HG03280 (cell line): Measurements from ENCODE around the gene CHMP6.

Experiments
- ATAC-seq: cut with Tn5 transposase; IDR thresholded peaks from one replicate; pipeline ENCODE4 v1.9.1; 2021; ENCODE audit warnings: mild to moderate bottlenecking, moderate library complexity; ENCODE audit not compliant: unreplicated experiment

Gene CHMP6

DNA sequence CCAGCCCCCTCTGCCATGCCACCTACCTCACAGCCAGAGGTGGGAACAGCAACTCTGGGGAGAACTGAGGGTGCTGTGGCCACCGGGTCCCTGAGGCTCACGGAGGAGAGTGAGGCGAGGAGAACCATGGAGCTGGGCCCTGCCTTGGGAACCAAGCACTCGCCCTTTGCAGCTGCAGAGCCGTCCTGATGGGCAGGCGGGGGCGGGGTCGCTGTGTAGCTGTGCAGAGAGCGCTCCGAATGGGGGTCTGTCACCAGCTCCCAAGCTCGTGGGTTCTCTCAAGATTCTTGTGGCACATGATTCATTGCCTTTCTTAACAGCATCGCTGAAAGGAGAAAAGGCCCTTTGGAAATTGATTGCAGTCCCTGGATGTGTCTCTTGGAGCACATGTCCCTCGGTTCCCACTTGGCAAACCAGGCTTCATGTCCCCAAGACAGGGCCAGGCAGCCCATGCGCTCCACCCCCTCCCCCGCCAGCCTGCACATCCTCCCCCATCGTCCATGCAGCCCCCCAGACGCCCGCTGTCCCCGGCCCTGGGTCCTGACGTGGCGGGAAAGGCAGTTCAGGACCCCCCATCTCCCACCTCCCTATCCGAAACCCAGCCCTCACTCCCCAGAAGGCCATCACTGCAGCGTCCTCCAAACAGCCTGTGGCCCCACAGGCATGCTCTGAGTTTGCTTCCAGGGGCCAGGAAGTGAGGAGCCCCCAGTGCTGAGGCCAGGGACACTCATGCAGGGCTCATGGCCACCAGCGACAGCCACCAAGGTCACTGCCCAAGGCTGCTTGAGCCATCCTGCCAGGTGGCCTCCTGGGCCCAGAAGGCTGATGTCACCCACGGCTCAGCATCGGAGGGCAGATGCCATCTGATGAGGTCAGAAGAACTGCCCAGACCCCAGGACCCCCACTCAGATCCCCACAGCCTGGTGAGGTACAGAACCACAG, 20.6 kb upstream of the CHMP6 start:
- no peak for ATAC-seq

DNA sequence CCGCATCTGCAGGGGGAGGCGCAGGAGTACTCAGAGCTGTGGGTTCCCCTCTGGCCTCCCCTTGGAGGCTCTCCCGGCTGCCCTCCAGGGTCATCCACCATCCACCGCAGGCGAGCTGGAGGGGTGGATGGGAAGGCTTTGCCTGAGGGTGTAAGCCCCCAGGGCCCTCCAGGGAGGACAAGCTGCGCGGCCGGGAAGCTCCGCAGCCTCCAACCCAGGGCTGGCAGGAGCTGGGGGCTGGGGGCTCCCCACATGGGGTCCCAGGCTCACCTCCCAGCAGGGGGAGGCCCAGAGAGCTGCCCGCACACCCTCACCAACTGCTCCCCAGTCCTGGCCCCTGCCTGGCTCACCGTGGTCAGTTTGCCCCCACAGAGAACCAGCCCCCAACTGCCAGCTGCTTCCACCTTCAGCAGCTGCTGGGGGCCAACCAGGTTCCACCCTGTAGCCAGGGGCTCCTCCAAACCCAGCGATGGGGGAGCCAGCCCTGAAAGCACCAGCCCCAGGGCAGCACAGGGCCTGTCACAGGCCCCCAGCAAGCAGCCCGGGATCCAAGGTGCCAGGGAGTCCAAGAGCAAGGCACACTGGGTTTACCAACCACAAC, 19.8 kb upstream of the CHMP6 start:
- no peak for ATAC-seq

DNA sequence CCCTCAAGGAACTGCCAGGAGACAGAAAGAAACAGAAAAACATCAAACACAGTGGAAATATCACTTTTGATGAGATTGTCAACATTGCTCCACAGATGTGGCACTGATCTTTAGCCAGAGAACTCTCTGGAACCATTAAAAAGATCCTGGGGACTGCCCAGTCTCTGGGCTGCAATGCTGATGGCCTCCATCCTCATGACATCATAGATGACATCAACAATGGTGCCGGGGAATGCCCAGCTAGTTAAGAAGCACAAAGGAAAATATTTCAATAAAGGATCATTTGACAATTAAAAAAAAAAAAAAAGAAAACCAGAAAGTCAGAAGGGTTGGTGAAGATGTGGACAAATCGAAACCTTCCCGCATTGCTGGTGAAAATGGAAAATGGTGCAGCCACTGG, 14.9 kb upstream of the CHMP6 start:
- ATAC-seq = no peak

DNA sequence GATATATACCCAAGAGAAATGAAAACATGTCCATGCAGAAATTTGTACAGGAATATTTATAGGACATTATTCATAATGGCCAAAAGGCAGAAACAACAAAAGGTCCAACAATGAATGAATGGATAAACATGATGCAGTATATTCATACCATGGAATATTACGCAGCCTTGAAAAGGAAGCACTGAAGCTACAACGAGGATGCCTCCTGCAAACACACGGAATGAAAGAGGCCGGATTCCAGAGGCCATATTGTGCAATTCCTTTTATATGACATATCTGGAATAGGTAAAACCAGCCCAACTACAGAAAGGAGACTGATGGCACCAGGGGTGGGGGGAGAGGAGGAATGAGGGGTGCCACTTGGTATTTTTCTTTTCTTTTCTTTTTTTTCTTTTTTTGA, 14.5 kb upstream of the CHMP6 start:
- ATAC-seq = no peak

DNA sequence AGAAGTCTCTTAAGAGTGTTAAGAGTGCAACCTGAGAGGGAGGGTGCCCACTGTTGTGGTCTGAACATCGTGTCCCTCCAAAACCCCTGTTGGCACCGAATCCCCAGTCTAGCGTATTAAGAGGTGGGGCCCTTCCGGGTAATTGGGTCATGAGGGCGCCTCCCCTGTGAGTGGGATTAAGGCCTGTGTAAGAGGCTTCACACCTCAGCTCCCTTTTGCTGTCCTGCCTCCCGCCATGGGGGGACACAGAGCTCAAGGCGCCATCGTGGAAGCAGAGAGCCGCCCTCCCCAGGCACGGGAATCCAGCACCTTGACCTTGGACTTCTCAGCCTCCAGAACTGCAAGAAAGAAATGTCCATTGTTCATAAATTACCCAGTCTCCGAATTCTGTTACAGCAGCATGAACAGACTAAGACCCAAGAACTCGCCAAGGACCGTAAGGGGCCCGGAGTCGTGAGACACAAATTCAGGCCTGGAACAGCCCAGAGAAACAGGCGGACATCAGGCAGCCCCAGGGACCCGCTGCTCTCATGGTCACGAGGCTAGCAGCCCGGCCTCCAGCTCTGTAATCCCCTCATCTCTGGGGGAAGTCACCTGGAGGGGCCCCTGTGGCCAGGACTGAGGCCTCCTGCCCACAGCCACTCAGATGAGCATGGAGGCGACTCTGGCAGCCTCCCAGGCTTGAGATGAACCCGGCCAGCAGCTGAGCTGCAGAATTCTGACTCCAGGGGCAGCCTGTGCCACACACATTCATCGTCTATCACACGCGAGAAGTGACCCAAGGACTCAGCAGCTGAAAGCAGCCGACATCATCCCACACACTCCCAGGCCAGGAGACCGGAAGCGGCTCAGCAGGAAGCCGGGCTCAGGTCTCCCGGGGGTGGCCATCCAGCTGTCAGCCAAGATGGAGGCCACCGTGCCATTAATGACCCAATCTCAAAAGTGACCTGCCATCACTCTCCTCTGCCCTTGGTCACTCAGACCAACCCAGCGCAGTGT, 12.8 kb upstream of the CHMP6 start:
- no peak for ATAC-seq

DNA sequence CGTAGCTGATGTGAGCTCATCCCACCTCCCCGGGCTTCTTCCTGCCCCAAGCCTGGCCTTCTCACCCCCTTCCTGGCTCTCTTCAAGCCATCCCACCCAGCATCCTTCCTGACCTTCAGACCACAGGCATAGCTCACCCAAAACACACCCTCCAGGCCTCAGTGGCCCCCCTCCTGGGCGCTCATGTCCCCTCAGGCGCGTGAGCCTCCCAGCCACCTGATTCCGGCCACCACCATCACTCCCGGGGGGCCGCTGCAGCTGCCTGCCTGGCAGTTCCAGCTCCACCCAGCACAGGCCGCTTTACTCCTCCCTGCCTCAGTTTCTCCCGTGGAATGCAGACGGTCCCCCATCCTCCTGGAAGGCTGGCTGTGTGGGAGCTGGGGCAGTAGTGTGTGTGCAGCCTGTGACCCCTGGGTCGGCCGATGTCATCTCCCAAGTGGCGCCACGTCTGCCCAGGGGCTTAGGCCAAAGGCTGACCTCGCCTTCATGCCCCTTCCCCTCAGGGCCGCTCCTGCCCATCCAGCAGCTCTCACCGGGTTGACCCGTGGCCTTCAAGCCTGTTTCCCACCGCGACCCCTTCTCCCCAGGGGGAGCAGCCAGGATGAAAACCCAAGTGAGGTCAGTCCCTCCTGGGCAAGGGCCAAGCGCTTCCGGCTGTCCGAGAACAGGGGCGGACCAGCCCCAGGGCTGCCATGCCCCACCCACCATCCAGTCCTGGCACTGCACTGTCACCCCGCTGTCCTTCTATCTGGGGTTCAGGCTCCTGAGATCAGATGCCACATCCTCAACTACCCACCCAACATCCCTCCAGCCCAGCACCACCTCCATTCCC, 11.9 kb upstream of the CHMP6 start:
- ATAC-seq = no peak

DNA sequence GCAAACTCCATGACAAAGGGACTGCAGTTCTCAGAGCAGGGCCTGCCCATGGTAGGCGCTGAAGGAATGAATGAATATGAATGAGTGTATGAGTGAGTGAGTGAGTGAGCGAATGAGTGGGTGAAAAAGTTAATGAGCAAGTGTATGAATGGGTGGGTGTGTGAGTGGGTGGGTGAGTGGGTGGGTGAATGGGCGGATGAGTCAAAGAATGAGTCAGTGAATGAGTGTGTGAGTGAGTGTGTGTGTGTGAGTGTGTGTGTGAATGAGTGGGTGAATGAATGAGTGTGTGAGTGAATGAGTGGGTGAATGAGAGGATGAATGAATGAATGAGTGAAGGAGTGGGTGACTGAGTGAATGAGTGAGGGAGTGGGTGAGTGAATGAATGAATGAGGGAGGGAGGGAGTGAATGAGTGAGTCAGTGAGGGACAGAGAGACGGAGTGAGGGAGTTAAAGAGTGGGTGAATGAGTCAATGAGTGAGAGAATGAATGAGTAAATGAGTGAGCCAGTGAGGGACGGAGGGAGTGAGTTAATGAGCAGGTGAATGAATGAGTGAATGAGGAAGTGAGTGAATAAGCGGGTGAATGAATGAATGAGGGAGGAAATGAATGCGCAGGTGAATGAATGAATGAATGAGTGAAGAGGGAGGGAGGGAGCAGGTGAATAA, 11.1 kb upstream of the CHMP6 start:
- ATAC-seq = no peak

DNA sequence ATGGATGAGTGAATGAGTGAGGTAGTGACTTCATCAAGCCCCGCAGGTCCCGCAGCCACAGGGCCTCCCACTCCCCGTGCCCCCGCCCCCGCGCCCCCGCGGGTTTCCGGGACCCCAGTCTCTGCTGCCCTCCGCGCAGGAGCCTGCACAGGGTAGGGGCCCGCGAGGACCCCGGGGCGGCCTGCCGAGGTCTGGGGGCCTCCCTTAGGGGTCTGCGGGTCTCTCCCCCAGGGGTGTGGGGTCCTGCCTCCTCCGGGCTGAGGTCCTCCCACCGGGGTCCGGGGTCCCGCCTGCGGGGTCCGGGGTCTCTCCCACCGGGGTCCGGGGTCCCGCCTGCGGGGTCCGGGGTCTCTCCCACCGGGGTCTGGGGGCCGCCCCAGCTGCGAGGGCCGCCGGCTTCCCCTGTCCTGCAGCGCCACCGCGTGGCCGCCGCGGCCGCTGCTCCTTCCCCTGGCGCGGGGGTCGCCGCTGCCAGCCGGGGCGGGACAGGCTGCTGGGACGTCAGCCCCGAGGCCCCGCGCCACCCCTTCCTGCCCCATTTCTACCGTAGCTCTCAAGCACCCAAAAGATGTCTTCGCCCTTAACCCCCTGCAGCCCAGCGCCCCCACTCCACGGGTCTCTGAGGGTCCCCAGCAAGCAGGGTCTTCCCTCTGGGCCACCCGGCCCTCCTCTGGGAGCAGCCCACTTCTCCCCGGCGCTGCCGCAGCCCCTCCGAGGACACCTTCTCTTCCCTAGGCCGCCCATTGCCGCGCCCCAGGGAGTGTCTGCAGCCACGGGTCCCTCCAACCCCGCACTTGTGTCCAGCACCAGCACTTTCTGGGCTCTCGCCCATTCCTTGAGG, 10.4 kb upstream of the CHMP6 start:
- ATAC-seq = no peak

DNA sequence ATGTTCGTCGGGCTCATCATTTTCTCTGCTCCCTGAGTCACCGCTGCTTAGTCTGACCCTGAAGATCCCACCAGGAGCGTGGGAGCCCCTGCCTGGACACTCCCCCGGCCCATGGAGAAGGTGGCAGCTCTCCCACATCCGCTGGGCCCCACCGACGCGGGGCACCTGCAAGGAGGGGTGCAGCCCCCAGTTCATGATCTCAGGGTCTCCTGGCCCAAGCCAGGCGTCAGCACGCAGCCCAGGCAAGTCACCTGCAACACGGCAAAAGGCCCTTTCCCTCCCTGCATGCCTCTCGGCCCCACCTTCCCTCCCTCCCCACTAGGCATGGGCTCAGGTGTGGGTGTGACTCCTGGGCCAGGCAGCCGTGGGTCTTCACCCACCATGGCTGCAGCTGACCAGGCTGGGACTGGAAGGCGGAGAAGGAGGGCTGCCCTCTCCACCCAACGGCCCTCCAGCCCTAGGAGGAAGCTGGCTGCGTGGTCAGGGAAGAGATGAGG, 9.7 kb upstream of the CHMP6 start:
- ATAC-seq = no peak

DNA sequence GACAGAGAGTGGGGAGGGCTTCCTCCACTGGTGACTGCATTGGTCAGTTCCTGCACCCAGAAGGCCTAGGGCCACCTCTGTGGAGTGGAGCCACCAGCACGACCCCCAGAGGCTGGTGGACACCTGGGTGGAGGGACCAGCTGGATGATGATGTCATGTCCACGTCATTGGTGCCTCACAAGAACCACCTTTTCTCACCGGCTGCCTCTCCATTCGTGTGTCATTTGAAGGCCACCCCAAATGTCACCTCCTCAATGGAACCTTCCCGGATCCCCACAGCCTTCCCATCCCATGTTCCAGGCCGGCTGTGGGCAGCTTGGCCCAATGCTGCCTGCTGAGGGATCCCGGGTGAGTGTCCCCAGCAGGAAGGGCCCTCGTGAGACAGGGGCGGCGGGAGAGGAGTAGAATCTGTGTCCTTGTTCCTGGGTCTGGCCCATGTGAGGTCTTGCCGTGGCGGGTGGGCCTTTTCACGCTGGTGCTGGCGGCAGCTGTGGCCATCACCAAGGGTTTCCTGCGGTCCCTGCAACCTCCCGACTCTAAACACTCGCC, 9.1 kb upstream of the CHMP6 start:
- no peak for ATAC-seq

DNA sequence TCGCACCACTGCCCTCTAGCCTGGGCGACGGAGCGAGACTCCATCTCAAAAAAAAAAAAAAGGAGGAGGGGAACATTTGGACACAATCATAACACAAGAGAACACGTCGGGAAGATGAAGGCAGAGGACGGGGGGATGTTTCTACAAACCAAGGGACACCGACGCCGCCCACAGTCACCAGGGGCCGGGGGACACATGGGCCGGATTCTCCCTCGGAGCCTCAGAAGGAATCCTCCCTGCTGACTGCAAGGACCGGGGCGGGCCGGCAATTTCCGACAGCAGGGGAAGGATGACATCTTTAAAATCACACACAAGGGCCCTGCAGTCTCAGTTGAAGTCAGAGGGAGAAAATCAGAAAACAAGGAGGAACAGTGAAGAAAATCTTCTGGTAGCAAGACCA, 8.1 kb upstream of the CHMP6 start:
- ATAC-seq = no peak

DNA sequence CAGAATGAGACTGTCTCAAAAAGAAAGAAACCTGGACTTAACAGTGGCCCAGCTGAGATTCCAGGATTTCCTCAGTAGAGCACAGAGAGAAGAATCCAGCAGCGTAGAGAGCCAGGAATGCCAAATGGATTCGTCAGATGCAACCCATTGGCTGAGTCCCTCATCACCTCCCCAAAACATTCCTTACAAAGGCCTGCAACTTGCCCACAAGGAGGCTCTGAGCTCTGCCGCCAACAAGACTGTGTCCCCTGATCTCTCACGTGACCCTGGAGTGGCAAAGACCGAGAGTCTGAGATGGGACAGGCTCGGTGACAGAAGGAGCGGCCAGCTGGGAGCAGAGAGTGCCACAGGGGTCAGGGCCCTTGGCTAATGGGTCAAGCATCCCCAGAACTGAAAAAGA, 6.9 kb upstream of the CHMP6 start:
- no peak for ATAC-seq

DNA sequence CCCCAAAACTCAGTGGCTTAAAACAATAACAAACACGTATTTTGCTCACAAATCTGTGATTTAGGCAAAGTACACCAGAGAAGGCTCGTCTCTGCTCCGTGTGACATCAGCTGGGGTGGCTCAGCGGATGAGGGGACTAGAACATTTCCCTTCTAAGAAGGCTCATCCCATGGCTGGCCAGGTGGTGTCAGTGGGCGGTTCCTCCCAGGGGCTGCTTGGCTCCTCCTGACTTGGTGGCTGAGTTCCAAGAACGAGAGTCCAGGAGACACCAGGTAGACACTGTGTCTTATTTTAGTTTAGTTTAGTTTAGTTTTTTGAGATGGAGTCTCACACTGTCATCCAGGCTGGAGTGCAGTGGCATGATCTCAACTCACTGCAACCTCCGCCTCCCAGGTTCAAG, 5.6 kb upstream of the CHMP6 start:
- ATAC-seq = no peak

DNA sequence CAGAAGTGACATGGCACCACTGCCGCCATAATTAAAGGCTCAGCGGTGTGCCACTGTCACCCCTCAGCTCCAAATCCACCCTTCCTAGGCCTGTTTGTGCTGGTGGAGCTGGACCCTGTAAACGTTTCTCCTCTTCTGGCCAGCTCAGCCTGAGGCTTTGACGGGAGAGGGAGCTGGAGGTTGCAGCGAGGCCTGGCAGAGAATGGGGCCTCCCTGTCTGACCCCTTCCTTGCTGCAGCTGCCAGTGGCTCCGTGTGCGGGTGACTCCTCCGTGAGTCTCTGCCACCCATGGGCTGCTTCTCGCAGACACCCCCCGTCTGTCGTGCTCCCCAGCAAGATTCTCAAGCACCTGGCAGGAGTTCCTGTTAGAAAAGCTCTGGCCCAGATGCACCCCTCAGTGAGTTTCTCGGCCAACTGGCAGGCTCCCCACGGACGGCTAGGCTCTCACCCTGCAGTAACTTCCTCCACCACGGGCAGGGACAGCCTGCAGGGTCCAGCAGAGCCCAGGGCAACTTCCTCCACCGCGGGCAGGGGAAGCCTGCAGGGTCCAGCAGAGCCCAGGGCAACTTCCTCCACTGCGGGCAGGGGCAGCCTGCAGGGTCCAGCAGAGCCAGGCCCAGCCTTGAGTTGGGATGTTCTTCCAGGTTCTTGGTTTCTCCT, 4.7 kb upstream of the CHMP6 start:
- ATAC-seq = no peak

DNA sequence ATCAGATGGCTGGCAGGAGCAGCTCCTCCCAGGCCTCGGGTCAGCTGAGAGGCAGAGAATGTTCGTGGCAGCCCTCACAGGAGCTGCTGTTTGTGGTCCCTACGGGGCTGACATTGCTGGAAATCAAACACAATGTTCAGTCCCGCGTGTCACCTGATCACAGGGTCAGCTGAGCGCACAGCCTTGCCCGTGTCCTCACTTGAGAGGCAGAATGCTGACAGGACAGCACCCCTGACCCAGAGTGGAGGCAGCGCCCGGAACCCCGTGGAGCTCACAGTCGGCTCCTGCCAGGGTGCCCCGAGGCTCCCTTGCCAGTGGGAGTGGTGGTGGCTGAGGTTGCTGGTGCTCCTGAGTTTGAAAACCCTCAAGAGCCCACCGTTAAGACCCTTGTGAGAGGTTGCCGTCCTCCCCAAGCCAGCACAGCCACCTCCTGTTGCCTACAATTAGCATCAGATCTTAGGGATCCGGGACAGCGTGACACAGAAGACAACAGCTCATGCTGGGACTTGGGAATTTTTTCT, 3.6 kb upstream of the CHMP6 start:
- no peak for ATAC-seq

DNA sequence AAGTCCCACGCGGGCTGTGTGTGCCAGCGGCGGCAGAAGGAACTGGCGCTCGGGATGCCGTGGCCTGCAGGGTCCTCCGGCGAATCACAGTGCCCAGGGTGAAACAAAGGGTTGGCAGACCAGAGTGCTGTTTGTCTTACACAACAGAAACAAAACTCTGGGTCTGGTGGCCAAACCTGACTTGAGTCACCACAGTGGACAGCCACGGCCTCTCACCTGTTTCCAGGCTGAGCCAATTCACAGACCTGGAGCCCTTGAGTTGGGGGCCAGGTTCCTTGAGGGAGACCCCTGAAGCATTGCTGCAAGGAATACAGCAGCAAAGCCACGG, 2.1 kb upstream of the CHMP6 start:
- no peak for ATAC-seq

DNA sequence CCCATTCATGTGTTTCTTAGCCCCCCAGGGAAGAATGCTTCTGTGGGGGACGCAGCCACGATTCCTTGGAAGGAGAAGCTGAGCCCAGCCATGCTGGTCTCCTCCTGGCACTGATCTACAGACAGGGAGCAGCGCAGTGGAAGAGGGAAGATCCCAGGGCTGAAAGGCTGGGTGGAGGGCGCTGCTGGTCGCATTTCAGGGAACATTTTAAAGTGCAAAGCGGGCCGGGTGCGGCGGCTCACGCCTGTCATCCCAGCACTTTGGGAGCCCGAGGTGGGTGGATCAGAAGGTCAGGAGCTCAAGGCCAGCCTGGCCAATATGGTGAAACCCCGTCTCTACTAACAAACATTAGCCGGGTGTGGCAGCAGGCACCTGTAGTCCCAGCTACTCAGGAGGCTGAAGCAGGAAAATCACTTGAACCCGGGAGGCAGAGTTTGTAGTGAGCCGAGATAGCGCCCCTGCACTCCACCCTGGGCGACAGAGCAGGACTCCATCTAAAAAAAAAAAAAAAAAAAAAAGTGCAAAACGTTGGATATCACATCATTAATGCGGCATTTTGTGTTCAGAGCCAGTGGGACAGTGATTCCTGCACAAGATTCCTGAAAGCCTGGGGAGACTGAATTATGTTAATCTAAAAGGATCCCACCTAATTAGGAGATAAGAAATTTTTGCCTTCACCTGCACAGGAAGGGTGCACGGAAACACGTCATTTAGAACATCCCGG, 558 bp upstream of the CHMP6 start:
- no peak for ATAC-seq
